ENCODE data around the gene CARD14. TPM values are rescaled to one million over a fixed set of nuclear protein-coding genes. Genes with fewer than 3 reads are reported as not detected.

Gene CARD14
- total RNA-seq, 1 experiment from 2014 or later: 2.3 TPM

GRCh38 chr17:80137131-80137530 lies 32.7 kb upstream of the CARD14 start:
- Histone ChIP-seq H3K27me3 (ENCODE audit: low read length) (no peaks in the 10 kb centered on the region), H3K27ac (ENCODE audit: low read length) (no peak overlapping the region), H4K20me1 (ENCODE audit: low read length) (peaks cover 9% of the 10 kb centered on the region; the same call in 1 of the 2 replicates), H2AFZ (ENCODE audit: low read length) (no peak overlapping the region), H3K9me3 (ENCODE audit: low read length) (no peaks in the 10 kb centered on the region), H3K4me1 (ENCODE audit: insufficient read depth, low read length) (no peaks in the 10 kb centered on the region), H3K79me2 (ENCODE audit: low read length) (peaks cover 11% of the 10 kb centered on the region; the same call in 1 of the 2 replicates), H3K36me3 (ENCODE audit: low read depth, low read length) (peaks cover 85% of the 10 kb centered on the region), H3K9ac (ENCODE audit: low read length) (no peak overlapping the region), H3K4me3 (ENCODE audit: low read length) (no peak overlapping the region), H3K4me2 (ENCODE audit: low read length) (no peak overlapping the region), H3K9me2 (replicated peaks; ENCODE audit: low read length) (no peaks in the 10 kb centered on the region), H3F3A (ENCODE audit: low read length, unreplicated experiment) (no peaks in the 10 kb centered on the region)
- intact Hi-C loops (cut with micrococcal nuclease): no loop called here
- TF ChIP-seq EZH2 (IDR thresholded peaks at IDR 0.05; ENCODE audit: low read length, unreplicated experiment): no peak
- no peak for TF ChIP-seq EZH2phosphoT487 (IDR thresholded peaks at IDR 0.05; ENCODE audit: borderline replicate concordance, low read length)
- TF ChIP-seq CTCF (conservative IDR thresholded peaks at IDR 0.05; ENCODE audit: low read depth, low read length): no peak
- POLR2A ChIA-PET (ENCODE audit: unreplicated experiment): no interaction called here
- CTCF ChIA-PET: no interaction called here
- no peak for ATAC-seq
- BruUV-seq (replicated peaks): no TSS peak
- DNase-seq: no peak

GRCh38 chr17:80138856-80139426 lies 30.9 kb upstream of the CARD14 start:
- H3K36me3 ChIP-seq (ENCODE audit: low read depth, low read length): peaks cover 88% of the 10 kb centered on the region
- BruUV-seq (replicated peaks): no TSS peak

More at GRCh38 chr17:80138856-80139426, 30.9 kb upstream of the CARD14 start:
- Histone ChIP-seq H2AFZ (ENCODE audit: low read length) (no peak overlapping the region), H3K27me3 (ENCODE audit: low read length) (no peaks in the 10 kb centered on the region), H3K4me2 (ENCODE audit: low read length) (no peak overlapping the region), H3F3A (ENCODE audit: low read length, unreplicated experiment) (no peaks in the 10 kb centered on the region), H3K79me2 (ENCODE audit: low read length) (peaks cover 29% of the 10 kb centered on the region), H3K27ac (ENCODE audit: low read length) (no peak overlapping the region), H4K20me1 (ENCODE audit: low read length) (peaks cover 18% of the 10 kb centered on the region), H3K4me1 (ENCODE audit: insufficient read depth, low read length) (no peaks in the 10 kb centered on the region), H3K9ac (ENCODE audit: low read length) (no peak overlapping the region), H3K9me2 (replicated peaks; ENCODE audit: low read length) (no peaks in the 10 kb centered on the region), H3K9me3 (ENCODE audit: low read length) (no peaks in the 10 kb centered on the region), H3K4me3 (ENCODE audit: low read length) (no peak overlapping the region)
- ATAC-seq: no peak
- ChIA-PET POLR2A (ENCODE audit: unreplicated experiment) (no interaction called here), CTCF (no interaction called here)
- DNase-seq: no peak
- intact Hi-C loops (cut with micrococcal nuclease): no loop called here
- no peak for TF ChIP-seq CTCF (conservative IDR thresholded peaks at IDR 0.05; ENCODE audit: low read depth, low read length)
- TF ChIP-seq EZH2 (IDR thresholded peaks at IDR 0.05; ENCODE audit: low read length, unreplicated experiment): no peak
- TF ChIP-seq EZH2phosphoT487 (IDR thresholded peaks at IDR 0.05; ENCODE audit: borderline replicate concordance, low read length): no peak

All from PC-3 (cell line).